WTC11 (cell line): Measurements from ENCODE around the gene TXNRD1. TPM values are rescaled to one million over a fixed set of nuclear protein-coding genes. Genes with fewer than 3 reads are reported as not detected.

ENCODE experiments used
- ATAC-seq: fragments of 200-7000 bp; cut with Tn5 transposase; 2 replicates; pipeline ENCODE4 v1.10.0; 2021; ENCODE audit warnings: mild to moderate bottlenecking, moderate library complexity
- CTCF ChIA-PET: fragments of 300-600 bp; sonication (Branson Sonifier 250); formaldehyde crosslinking; loops from one replicate; lab custom pipeline; 2021; ENCODE audit warnings: antibody characterized with exemption; lab: Charles Lee
- POLR2A ChIA-PET: fragments of 350-600 bp; sonication (Branson Sonifier 250); formaldehyde crosslinking; loops from one replicate; lab custom pipeline; 2021; ENCODE audit warnings: antibody characterized with exemption; lab: Charles Lee
- DNase-seq: peaks from one replicate; pipeline ENCODE4 v3.0.0; 2021; ENCODE audit warnings: low spot score
- H3K27ac Mint-ChIP-seq: 2 replicates; pipeline ENCODE4 v1.8.0; 2021; ENCODE audit warnings: mixed read lengths
- H3K27me3 Mint-ChIP-seq: 2 replicates; pipeline ENCODE4 v1.8.0; 2021; ENCODE audit warnings: low read depth, mild to moderate bottlenecking, moderate library complexity, mixed read lengths
- H3K36me3 Mint-ChIP-seq: 2 replicates; pipeline ENCODE4 v1.8.0; 2021; ENCODE audit warnings: mixed read lengths
- H3K4me1 Mint-ChIP-seq: 2 replicates; pipeline ENCODE4 v1.8.0; 2022; ENCODE audit warnings: mixed read lengths
- H3K4me3 Mint-ChIP-seq: 2 replicates; pipeline ENCODE4 v1.8.0; 2021; ENCODE audit warnings: mild to moderate bottlenecking, moderate library complexity, mixed read lengths
- H3K9me3 Mint-ChIP-seq: 2 replicates; pipeline ENCODE4 v1.8.0; 2021; ENCODE audit warnings: mixed read lengths
- CREB1 ChIP-seq: sonication (generic); formaldehyde crosslinking; IDR thresholded peaks from 2 replicates; pipeline ENCODE4 v1.8.0; 2023; ENCODE audit warnings: mild to moderate bottlenecking, missing genetic modification reagents
- E2F4 ChIP-seq: sonication (generic); formaldehyde crosslinking; IDR thresholded peaks from 2 replicates; pipeline ENCODE4 v1.8.1; 2022; ENCODE audit warnings: low read depth, mild to moderate bottlenecking, moderate library complexity, missing genetic modification reagents, borderline replicate concordance
- ESRRA ChIP-seq: sonication (generic); formaldehyde crosslinking; IDR thresholded peaks from 2 replicates; pipeline ENCODE4 v1.8.1; 2022; ENCODE audit warnings: mild to moderate bottlenecking, missing genetic modification reagents, borderline replicate concordance
- FOXP4 ChIP-seq: sonication (generic); formaldehyde crosslinking; IDR thresholded peaks from 2 replicates; pipeline ENCODE4 v1.8.0; 2022; ENCODE audit warnings: mild to moderate bottlenecking, missing genetic modification reagents
- JAZF1 ChIP-seq: fragments of 250-450 bp; sonication (Bioruptor Pico); IDR thresholded peaks from 2 replicates; pipeline ENCODE4 v1.9.0; 2021; ENCODE audit warnings: moderate library complexity, mild to moderate bottlenecking, inconsistent platforms
- PRDM15 ChIP-seq: sonication (generic); formaldehyde crosslinking; IDR thresholded peaks from 2 replicates; pipeline ENCODE4 v1.8.0; 2022; ENCODE audit warnings: missing genetic modification reagents
- RORB ChIP-seq: fragments of 250-450 bp; sonication (Bioruptor Pico); IDR thresholded peaks from 2 replicates; pipeline ENCODE4 v1.9.0; 2021; ENCODE audit warnings: mild to moderate bottlenecking
- SOX15 ChIP-seq: fragments of 250-450 bp; sonication (Bioruptor Pico); IDR thresholded peaks from 2 replicates; pipeline ENCODE4 v1.9.0; 2021; ENCODE audit warnings: mild to moderate bottlenecking
- TEAD4 ChIP-seq: sonication (generic); formaldehyde crosslinking; IDR thresholded peaks from 2 replicates; pipeline ENCODE4 v1.8.0; 2022; ENCODE audit warnings: mild to moderate bottlenecking, missing genetic modification reagents
- ZBTB21 ChIP-seq: sonication (generic); formaldehyde crosslinking; IDR thresholded peaks from 2 replicates; pipeline ENCODE4 v1.8.1; 2023; ENCODE audit warnings: mild to moderate bottlenecking, missing genetic modification reagents, borderline replicate concordance
- ZMAT4 ChIP-seq: fragments of 250-450 bp; sonication (Bioruptor Pico); IDR thresholded peaks from 2 replicates; pipeline ENCODE4 v1.9.0; 2021; ENCODE audit warnings: mild to moderate bottlenecking
- ZNF121 ChIP-seq: sonication (generic); formaldehyde crosslinking; IDR thresholded peaks from 2 replicates; pipeline ENCODE4 v1.8.0; 2023; ENCODE audit warnings: missing genetic modification reagents
- ZNF396 ChIP-seq: fragments of 250-450 bp; sonication (Bioruptor Pico); IDR thresholded peaks from 2 replicates; pipeline ENCODE4 v1.8.0; 2021; ENCODE audit warnings: mild to moderate bottlenecking, moderate library complexity, borderline replicate concordance
- ZNF532 ChIP-seq: fragments of 250-450 bp; sonication (Bioruptor Pico); IDR thresholded peaks from 2 replicates; pipeline ENCODE4 v1.9.0; 2021; ENCODE audit warnings: mild to moderate bottlenecking, borderline replicate concordance
- total RNA-seq: library from RNA; stranded (reverse); gene quantifications from 3 replicates; pipeline ENCODE4 v1.2.3, GENCODE V29; 2021
- TF ChIP-seq, protein P1 (sequence below): sonication (generic); formaldehyde crosslinking; IDR thresholded peaks from 2 replicates; pipeline ENCODE4 v1.8.1; 2022; ENCODE audit warnings: mild to moderate bottlenecking, missing genetic modification reagents, moderate library complexity, borderline replicate concordance
- TF ChIP-seq, protein P2 (sequence below): sonication (generic); formaldehyde crosslinking; IDR thresholded peaks from 2 replicates; pipeline ENCODE4 v1.8.0; 2022; ENCODE audit warnings: mild to moderate bottlenecking, missing genetic modification reagents
- TF ChIP-seq, protein P3 (sequence below): sonication (generic); formaldehyde crosslinking; IDR thresholded peaks from 2 replicates; pipeline ENCODE4 v1.8.0; 2023; ENCODE audit warnings: mild to moderate bottlenecking, missing genetic modification reagents

TXNRD1 gene
- total RNA-seq, 1 experiment from 2014 or later = 113 TPM

DNA sequence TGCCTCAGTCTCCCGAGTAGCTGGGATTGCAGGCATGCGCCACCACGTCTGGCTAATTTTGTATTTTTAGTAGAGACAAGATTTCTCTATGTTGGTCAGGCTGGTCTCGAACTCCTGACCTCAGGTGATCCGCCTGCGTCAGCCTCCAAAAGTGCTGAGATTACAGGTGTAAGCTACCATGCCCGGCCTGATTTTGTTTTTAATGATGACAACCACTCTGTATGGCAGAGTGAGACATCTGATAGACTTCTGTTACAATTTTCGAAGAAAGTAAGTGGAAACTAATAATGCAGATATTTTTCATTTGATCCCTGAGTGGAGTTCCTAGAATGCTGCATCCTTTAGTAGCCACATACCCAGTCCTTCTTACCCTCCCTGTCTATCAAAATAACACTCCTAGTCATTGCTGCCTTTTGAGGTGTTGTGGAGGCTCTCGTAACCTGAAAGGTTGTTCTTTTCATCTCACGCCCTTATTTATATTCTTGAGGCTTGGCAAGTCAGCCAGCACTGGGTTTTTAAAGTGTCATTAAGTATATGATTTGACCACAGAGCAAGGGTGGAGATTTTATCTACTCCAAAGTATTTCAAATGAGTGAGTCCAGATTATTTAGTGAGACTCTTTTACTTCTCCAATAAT is 82.0 kb downstream of the TXNRD1 start (continued):
- TF ChIP-seq PRDM15 (CRISPR knock-in tag) (no peak), ZMAT4 (CRISPR knock-in tag) (no peak), TEAD4 (CRISPR knock-in tag) (no peak), CREB1 (CRISPR knock-in tag) (no peak), ZNF396 (no peak)
- TF ChIP-seq, all 79 proteins: peak for 0

DNA sequence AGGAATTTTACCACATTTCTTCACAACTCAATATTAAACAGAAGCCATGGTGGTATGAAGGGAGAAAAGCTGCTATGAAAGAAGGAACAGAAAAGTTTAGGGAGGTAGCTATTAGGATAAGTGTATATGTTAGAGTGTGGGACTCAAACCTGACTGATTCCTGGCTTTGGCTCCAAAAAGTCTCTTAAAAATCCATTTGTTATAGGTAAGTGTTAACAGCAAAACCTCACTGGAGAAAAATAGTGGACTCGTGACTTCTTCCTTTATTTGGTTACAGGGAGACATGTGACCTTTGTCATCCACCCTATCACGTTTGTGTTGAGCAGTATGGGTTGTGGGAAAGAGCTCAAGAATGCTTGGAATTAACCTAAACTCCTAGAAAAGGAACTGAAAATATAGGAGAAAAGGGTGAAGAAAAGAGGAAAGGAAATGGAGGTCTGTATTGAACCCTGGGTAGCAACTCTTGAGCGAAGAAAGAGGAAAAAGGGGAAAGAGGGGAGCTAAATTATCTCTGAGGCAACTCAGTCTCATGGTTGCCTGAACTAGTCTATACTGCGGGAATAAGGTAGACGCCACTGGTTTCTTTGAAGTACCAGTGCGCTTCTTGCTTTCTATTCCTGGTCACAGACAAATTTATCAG is 84.4 kb downstream of the TXNRD1 start:
- Mint-ChIP-seq H3K27me3 (no peaks in the 10 kb centered on the region; the same call in 1 of the 2 replicates), H3K9me3 (no peaks in the 10 kb centered on the region), H3K4me1 (peaks cover 47% of the 10 kb centered on the region), H3K27ac (0 out of 2 replicates have a peak overlapping the region, but pooled peaks have one; percentile 69), H3K4me3 (no peak overlapping the region), H3K36me3 (peaks cover 32% of the 10 kb centered on the region)
- POLR2A ChIA-PET = interaction anchor here (0.5 to 1.0 kb wide), 4 partner anchors 12 to 900 kb away, joined by 3 to 11 read pairs (median 3); no protein-coding TSS in a partner anchor
- ATAC-seq = no peak
- no peak for DNase-seq
- CTCF ChIA-PET = interaction anchor here (0.7 kb wide), 1 partner anchor 186 kb away, joined by 3 read pairs; no protein-coding TSS in a partner anchor
- TF ChIP-seq E2F4 (CRISPR knock-in tag) (no peak), RORB (CRISPR knock-in tag) (no peak), FOXP4 (no peak), ESRRA (CRISPR knock-in tag) (no peak), JAZF1 (no peak), ZNF532 (CRISPR knock-in tag) (no peak), ZNF121 (CRISPR knock-in tag) (no peak), SOX15 (CRISPR knock-in tag) (no peak), ZBTB21 (no peak)
- TF ChIP-seq, protein P1, sequence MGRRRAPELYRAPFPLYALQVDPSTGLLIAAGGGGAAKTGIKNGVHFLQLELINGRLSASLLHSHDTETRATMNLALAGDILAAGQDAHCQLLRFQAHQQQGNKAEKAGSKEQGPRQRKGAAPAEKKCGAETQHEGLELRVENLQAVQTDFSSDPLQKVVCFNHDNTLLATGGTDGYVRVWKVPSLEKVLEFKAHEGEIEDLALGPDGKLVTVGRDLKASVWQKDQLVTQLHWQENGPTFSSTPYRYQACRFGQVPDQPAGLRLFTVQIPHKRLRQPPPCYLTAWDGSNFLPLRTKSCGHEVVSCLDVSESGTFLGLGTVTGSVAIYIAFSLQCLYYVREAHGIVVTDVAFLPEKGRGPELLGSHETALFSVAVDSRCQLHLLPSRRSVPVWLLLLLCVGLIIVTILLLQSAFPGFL (CRISPR knock-in tag) = no peak
- TF ChIP-seq, protein P2, sequence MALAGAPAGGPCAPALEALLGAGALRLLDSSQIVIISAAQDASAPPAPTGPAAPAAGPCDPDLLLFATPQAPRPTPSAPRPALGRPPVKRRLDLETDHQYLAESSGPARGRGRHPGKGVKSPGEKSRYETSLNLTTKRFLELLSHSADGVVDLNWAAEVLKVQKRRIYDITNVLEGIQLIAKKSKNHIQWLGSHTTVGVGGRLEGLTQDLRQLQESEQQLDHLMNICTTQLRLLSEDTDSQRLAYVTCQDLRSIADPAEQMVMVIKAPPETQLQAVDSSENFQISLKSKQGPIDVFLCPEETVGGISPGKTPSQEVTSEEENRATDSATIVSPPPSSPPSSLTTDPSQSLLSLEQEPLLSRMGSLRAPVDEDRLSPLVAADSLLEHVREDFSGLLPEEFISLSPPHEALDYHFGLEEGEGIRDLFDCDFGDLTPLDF (CRISPR knock-in tag) = no peak
- TF ChIP-seq, protein P3, sequence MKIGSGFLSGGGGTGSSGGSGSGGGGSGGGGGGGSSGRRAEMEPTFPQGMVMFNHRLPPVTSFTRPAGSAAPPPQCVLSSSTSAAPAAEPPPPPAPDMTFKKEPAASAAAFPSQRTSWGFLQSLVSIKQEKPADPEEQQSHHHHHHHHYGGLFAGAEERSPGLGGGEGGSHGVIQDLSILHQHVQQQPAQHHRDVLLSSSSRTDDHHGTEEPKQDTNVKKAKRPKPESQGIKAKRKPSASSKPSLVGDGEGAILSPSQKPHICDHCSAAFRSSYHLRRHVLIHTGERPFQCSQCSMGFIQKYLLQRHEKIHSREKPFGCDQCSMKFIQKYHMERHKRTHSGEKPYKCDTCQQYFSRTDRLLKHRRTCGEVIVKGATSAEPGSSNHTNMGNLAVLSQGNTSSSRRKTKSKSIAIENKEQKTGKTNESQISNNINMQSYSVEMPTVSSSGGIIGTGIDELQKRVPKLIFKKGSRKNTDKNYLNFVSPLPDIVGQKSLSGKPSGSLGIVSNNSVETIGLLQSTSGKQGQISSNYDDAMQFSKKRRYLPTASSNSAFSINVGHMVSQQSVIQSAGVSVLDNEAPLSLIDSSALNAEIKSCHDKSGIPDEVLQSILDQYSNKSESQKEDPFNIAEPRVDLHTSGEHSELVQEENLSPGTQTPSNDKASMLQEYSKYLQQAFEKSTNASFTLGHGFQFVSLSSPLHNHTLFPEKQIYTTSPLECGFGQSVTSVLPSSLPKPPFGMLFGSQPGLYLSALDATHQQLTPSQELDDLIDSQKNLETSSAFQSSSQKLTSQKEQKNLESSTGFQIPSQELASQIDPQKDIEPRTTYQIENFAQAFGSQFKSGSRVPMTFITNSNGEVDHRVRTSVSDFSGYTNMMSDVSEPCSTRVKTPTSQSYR (CRISPR knock-in tag) = no peak
